ENCODE results near the gene FBN2. TPM values are rescaled to one million over a fixed set of nuclear protein-coding genes. Genes with fewer than 3 reads are reported as not detected.

FBN2 gene
- total RNA-seq, 1 experiment from 2014 or later: 0.22 TPM

DNA sequence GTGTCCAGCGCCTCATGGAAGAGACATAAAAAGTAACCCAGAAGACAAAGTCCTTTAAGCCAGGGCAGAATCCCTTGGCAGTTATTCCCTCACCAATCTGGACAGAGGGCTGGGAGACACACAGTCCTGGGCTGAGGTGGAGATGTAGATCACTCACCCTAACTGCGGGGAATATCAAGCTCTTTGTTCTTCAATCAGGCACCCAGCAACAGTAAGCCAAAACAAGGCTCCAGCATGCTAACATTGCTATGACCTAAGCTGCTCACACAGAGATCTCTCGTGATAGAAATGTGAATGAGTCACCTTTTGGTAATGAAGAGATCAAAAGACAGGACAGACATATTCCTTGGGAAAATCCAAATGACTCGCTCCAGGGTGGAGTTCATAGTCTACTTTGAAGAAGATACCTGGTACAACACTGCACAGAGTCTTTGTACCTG is 101.3 kb downstream of the FBN2 start:
- no peaks in the 10 kb centered on the region for H3F3A ChIP-seq (ENCODE audit: insufficient read depth, low read depth)
- H3K27me3 ChIP-seq (ENCODE audit: insufficient read depth, low read depth): no peaks in the 10 kb centered on the region
- H2AFZ ChIP-seq: no peak overlapping the region
- POLR2A ChIA-PET (ENCODE audit: unreplicated experiment): no interaction called here
- H3K9me2 ChIP-seq (ENCODE audit: insufficient read depth): no peaks in the 10 kb centered on the region
- no peak overlapping the region for H3K27ac ChIP-seq
- CTCF ChIA-PET: no interaction called here
- H4K20me1 ChIP-seq (ENCODE audit: insufficient read depth): no peaks in the 10 kb centered on the region
- H3K36me3 ChIP-seq (ENCODE audit: low read depth): no peaks in the 10 kb centered on the region
- peak; percentile 7 to 48 for DNase-seq
- H3K79me2 ChIP-seq (ENCODE audit: low read depth): no peaks in the 10 kb centered on the region
- no peak overlapping the region for H3K4me3 ChIP-seq
- TF ChIP-seq, protein P1, sequence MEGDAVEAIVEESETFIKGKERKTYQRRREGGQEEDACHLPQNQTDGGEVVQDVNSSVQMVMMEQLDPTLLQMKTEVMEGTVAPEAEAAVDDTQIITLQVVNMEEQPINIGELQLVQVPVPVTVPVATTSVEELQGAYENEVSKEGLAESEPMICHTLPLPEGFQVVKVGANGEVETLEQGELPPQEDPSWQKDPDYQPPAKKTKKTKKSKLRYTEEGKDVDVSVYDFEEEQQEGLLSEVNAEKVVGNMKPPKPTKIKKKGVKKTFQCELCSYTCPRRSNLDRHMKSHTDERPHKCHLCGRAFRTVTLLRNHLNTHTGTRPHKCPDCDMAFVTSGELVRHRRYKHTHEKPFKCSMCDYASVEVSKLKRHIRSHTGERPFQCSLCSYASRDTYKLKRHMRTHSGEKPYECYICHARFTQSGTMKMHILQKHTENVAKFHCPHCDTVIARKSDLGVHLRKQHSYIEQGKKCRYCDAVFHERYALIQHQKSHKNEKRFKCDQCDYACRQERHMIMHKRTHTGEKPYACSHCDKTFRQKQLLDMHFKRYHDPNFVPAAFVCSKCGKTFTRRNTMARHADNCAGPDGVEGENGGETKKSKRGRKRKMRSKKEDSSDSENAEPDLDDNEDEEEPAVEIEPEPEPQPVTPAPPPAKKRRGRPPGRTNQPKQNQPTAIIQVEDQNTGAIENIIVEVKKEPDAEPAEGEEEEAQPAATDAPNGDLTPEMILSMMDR (conservative IDR thresholded peaks at IDR 0.05): no peak
- no peak for TF ChIP-seq EZH2 (IDR thresholded peaks at IDR 0.05; ENCODE audit: low read depth)
- no peaks in the 10 kb centered on the region for H3K4me1 ChIP-seq (replicated peaks; ENCODE audit: insufficient read depth)
- H3K9me3 ChIP-seq (ENCODE audit: insufficient read depth, low read depth): no peaks in the 10 kb centered on the region
- BruUV-seq (replicated peaks): no TSS peak
- H3K4me2 ChIP-seq: no peak overlapping the region
- intact Hi-C loops (cut with micrococcal nuclease; ENCODE audit: unreplicated experiment): no loop called here

DNA sequence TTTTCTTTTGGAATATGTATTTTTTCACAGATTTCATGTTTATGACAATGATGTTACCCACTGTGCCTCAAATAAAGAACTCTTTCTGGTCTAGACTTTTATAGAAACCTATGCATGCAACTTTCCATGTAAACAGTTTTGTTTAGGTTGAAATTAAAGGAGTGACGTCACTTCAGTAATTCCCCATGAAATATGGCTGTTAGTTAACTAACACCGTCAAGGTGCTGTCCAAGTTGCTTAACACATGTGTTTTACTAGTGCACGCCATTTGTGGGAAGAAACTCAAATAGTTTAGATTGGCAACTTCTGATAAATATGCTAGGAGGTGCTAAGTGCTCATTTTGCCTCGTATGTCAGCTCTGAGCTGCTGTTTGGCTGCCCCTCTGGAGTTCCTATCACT is 102.2 kb downstream of the FBN2 start:
- BruUV-seq (replicated peaks): no TSS peak
- Histone ChIP-seq H4K20me1 (ENCODE audit: insufficient read depth) (no peaks in the 10 kb centered on the region), H2AFZ (no peak overlapping the region), H3K36me3 (ENCODE audit: low read depth) (no peaks in the 10 kb centered on the region), H3F3A (ENCODE audit: insufficient read depth, low read depth) (no peaks in the 10 kb centered on the region), H3K4me2 (no peak overlapping the region), H3K4me3 (no peak overlapping the region), H3K9me2 (ENCODE audit: insufficient read depth) (no peaks in the 10 kb centered on the region), H3K27me3 (ENCODE audit: insufficient read depth, low read depth) (no peaks in the 10 kb centered on the region), H3K9me3 (ENCODE audit: insufficient read depth, low read depth) (no peaks in the 10 kb centered on the region), H3K27ac (no peak overlapping the region), H3K4me1 (replicated peaks; ENCODE audit: insufficient read depth) (no peaks in the 10 kb centered on the region), H3K79me2 (ENCODE audit: low read depth) (no peaks in the 10 kb centered on the region)
- no peak for TF ChIP-seq EZH2 (IDR thresholded peaks at IDR 0.05; ENCODE audit: low read depth)
- TF ChIP-seq, protein P1 (conservative IDR thresholded peaks at IDR 0.05): no peak
- ChIA-PET CTCF (no interaction called here), POLR2A (ENCODE audit: unreplicated experiment) (no interaction called here)
- DNase-seq: no peak
- intact Hi-C loops (cut with micrococcal nuclease; ENCODE audit: unreplicated experiment): no loop called here

DNA sequence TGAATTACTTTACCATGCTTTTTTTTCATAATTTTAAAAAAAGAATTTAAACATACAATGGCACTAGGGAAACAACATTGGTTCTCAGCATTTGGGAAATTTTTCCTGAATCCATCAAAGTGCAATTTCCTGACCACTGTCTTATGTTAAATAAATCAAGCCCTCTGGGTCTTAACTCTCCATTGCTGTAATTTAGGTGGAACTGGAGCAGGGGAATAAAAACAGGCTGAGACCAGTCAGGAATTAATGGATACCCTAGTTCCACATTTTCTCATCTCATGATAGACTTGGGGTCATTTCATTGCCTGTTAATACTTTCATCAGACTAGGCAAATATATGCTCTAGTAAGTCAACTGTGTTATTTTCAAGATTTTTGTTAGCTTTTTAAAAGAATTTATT is 103.1 kb downstream of the FBN2 start:
- Histone ChIP-seq H4K20me1 (ENCODE audit: insufficient read depth) (no peaks in the 10 kb centered on the region), H3K9me2 (ENCODE audit: insufficient read depth) (no peaks in the 10 kb centered on the region), H3F3A (ENCODE audit: insufficient read depth, low read depth) (no peaks in the 10 kb centered on the region), H2AFZ (no peak overlapping the region), H3K27me3 (ENCODE audit: insufficient read depth, low read depth) (no peaks in the 10 kb centered on the region), H3K9me3 (ENCODE audit: insufficient read depth, low read depth) (no peaks in the 10 kb centered on the region), H3K79me2 (ENCODE audit: low read depth) (no peaks in the 10 kb centered on the region), H3K27ac (no peak overlapping the region), H3K4me2 (no peak overlapping the region), H3K4me3 (no peak overlapping the region), H3K4me1 (replicated peaks; ENCODE audit: insufficient read depth) (no peaks in the 10 kb centered on the region), H3K36me3 (ENCODE audit: low read depth) (no peaks in the 10 kb centered on the region)
- intact Hi-C loops (cut with micrococcal nuclease; ENCODE audit: unreplicated experiment): no loop called here
- no peak for DNase-seq
- ChIA-PET CTCF (no interaction called here), POLR2A (ENCODE audit: unreplicated experiment) (no interaction called here)
- TF ChIP-seq EZH2 (IDR thresholded peaks at IDR 0.05; ENCODE audit: low read depth): no peak
- TF ChIP-seq, protein P1 (conservative IDR thresholded peaks at IDR 0.05): no peak
- BruUV-seq (replicated peaks): no TSS peak
